MM.1S (cell line): Measurements from ENCODE around the gene HINFP.
"Not testable (repeated sequence)": the region's sequence is repeated elsewhere in the genome, so short reads cannot be mapped to it uniquely, and the experiment has no call there.

Experiments used
- CTCF ChIP-seq: fragments of 300-600 bp; sonication (generic); IDR thresholded peaks from 2 replicates; pipeline ENCODE4 v1.5.1; 2016; ENCODE audit warnings: antibody characterized with exemption, low read length, mixed read lengths
- EZH2 ChIP-seq: fragments of 300-600 bp; sonication (generic); optimal IDR thresholded peaks from 2 replicates; pipeline ENCODE3; 2017; ENCODE audit warnings: low read depth, mild to moderate bottlenecking, antibody characterized with exemption, low read length, mixed read lengths
- EZH2phosphoT487 ChIP-seq: fragments of 300-600 bp; sonication (generic); IDR thresholded peaks from 2 replicates; pipeline ENCODE4 v1.6.1; 2018; ENCODE audit warnings: antibody characterized with exemption, low read length

- TF ChIP-seq CTCF, EZH2phosphoT487, EZH2: not testable (repeated sequence)
Observed at GRCh38 chr11:119167077-119167458, 45.7 kb downstream of the HINFP start.
